Measurements from ENCODE around the gene PDE5A. TPM values are rescaled to one million over a fixed set of nuclear protein-coding genes. Genes with fewer than 3 reads are reported as not detected.

Gene PDE5A
- total and polyA plus RNA-seq, 8 donors: 5.8 to 34.4 (median 19.9) TPM

- peaks cover 0 to under 1% (median 0%) of the 10 kb centered on the region in 3 donors for H3K36me3 ChIP-seq
- H3K4me1 ChIP-seq: no peaks in the 10 kb centered on the region
- no peaks in the 10 kb centered on the region for H3K9me3 ChIP-seq
- no peaks in the 10 kb centered on the region for H3K27me3 ChIP-seq
- TF ChIP-seq CTCF (IDR thresholded peaks at IDR 0.05): no peak
- DNase-seq (no peak), FAIRE-seq (no peak), ATAC-seq (no peak)
- intact Hi-C loops (cut with DNase I): no loop called here
- no peak overlapping the region for H3K4me3 ChIP-seq
- no peak overlapping the region for H3K27ac ChIP-seq
- 97 to 98% methylated on average over 2 of the region's 2 CpGs for WGBS, 2 donors
These were observed 116.2 kb downstream of the PDE5A start for GRCh38 chr4:119512398-119512797.

- H3K9me3 ChIP-seq: no peaks in the 10 kb centered on the region
- intact Hi-C loops (cut with DNase I): no loop called here
- H3K4me1 ChIP-seq: no peaks in the 10 kb centered on the region
- whole genome bisulfite sequencing, 2 donors: 73% methylated on average over 4 of the region's 4 CpGs
- H3K4me3 ChIP-seq: no peak overlapping the region
- no peak overlapping the region for H3K27ac ChIP-seq
- no peaks in the 10 kb centered on the region for H3K27me3 ChIP-seq
- DNase-seq (no peak), ATAC-seq (no peak), FAIRE-seq (peak; percentile 83)
- peaks cover 0 to 9% (median 2%) of the 10 kb centered on the region in 3 donors for H3K36me3 ChIP-seq
- no peak for TF ChIP-seq CTCF (IDR thresholded peaks at IDR 0.05)
These were observed 118.0 kb downstream of the PDE5A start for GRCh38 chr4:119510395-119511149.

- intact Hi-C loops (cut with DNase I): no loop called here
- FAIRE-seq: no peak
These were observed 120.3 kb downstream of the PDE5A start for GRCh38 chr4:119508281-119508680.

GRCh38 chr4:119506806-119507205 is 121.8 kb downstream of the PDE5A start:
- Histone ChIP-seq H3K27me3 (no peaks in the 10 kb centered on the region), H3K36me3 (peaks cover 0 to 19% (median 2%) of the 10 kb centered on the region in 3 donors), H3K27ac (no peak overlapping the region), H3K9me3 (no peaks in the 10 kb centered on the region), H3K4me3 (no peak overlapping the region), H3K4me1 (no peaks in the 10 kb centered on the region)
- no peak for TF ChIP-seq CTCF (IDR thresholded peaks at IDR 0.05)
- no peak for FAIRE-seq
- ATAC-seq: no peak
- intact Hi-C loops (cut with DNase I): no loop called here
- no peak for DNase-seq
- 94% methylated on average over 1 of the region's 1 CpG for WGBS, 2 donors

More at GRCh38 chr4:119508281-119508680, 120.3 kb downstream of the PDE5A start:
- H3K4me3 ChIP-seq: no peak overlapping the region
- no peaks in the 10 kb centered on the region for H3K4me1 ChIP-seq
- DNase-seq (no peak), ATAC-seq (no peak)
- H3K27ac ChIP-seq: no peak overlapping the region
- WGBS, 2 donors: 49 to 77% methylated on average over 1 of the region's 1 CpG
- H3K36me3 ChIP-seq: peaks cover 0 to 19% (median 2%) of the 10 kb centered on the region in 3 donors
- H3K9me3 ChIP-seq: no peaks in the 10 kb centered on the region
- TF ChIP-seq CTCF (IDR thresholded peaks at IDR 0.05): no peak
- no peaks in the 10 kb centered on the region for H3K27me3 ChIP-seq

DNA sequence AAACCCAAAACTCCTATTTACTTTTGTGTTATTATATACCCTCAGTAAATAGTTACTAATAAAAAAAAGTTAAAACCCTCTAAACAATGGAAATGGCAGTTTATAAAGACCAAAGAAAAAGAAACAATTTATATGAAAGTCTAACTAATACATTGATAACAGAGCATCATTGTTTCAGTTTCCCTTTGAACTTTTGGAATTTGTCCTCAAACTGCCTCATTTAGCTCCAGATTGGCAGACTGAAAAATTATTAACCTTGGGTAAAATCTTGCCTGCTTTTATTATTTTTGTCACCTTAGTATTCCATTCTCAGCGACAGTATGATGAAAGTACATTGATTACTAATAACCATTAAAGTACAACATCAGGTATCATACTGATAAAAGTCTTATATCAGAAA is 124.0 kb downstream of the PDE5A start:
- no peaks in the 10 kb centered on the region for H3K4me1 ChIP-seq
- ATAC-seq (no peak), FAIRE-seq (no peak), DNase-seq (no peak)
- peaks cover 0 to 19% (median 2%) of the 10 kb centered on the region in 3 donors for H3K36me3 ChIP-seq
- H3K27ac ChIP-seq: no peak overlapping the region
- no peak for TF ChIP-seq CTCF (IDR thresholded peaks at IDR 0.05)
- 56 to 65% methylated on average over 1 of the region's 1 CpG for WGBS, 2 donors
- intact Hi-C loops (cut with DNase I): no loop called here
- H3K27me3 ChIP-seq: no peaks in the 10 kb centered on the region
- H3K4me3 ChIP-seq: no peak overlapping the region
- no peaks in the 10 kb centered on the region for H3K9me3 ChIP-seq
